LNCaP clone FGC (cell line): ENCODE data around the gene GYS1.

Source experiments
- DNase-seq: peaks from one replicate; pipeline ENCODE4 v3.0.0-alpha.2; 2011; ENCODE audit warnings: low read depth
- H3K4me3 ChIP-seq: 2 replicates; pipeline ENCODE4 v1.5.1; 2011; ENCODE audit warnings: mild to moderate bottlenecking, low read depth, low read length, control low read depth
- CTCF ChIP-seq: IDR thresholded peaks from 2 replicates; pipeline ENCODE4 v1.5.1; 2012; ENCODE audit warnings: mild to moderate bottlenecking; ENCODE audit not compliant: control insufficient read depth, insufficient read depth; ENCODE audit errors: extremely low read depth

GYS1 gene

GRCh38 chr19:49017041-49017665, 24.0 kb upstream of the GYS1 start, which contains the start of gene LHB:
TSS of gene LHB (minus strand) at chr19:49017091. CDS start at chr19:49017081, 10 bp downstream.
- H3K4me3 ChIP-seq: peak within 1 kb of the TSS; percentile 11; the same call in 1 of the 2 replicates

GRCh38 chr19:49016067-49016839, 23.1 kb upstream of the GYS1 start:
- DNase-seq: no peak
- no peak for TF ChIP-seq CTCF
- H3K4me3 ChIP-seq: no peak overlapping the region

More at GRCh38 chr19:49017041-49017665, 24.0 kb upstream of the GYS1 start, which contains the start of gene LHB:
- no peak for TF ChIP-seq CTCF
- no peak for DNase-seq

GRCh38 chr19:49014870-49015255, 21.8 kb upstream of the GYS1 start:
- H3K4me3 ChIP-seq: no peak overlapping the region
- no peak for TF ChIP-seq CTCF
- DNase-seq: no peak

GRCh38 chr19:49014123-49014869, 21.2 kb upstream of the GYS1 start:
- DNase-seq: no peak
- no peak overlapping the region for H3K4me3 ChIP-seq
- no peak for TF ChIP-seq CTCF

- no peak overlapping the region for H3K4me3 ChIP-seq
- TF ChIP-seq CTCF: no peak
- DNase-seq: no peak
Measured at GRCh38 chr19:49011194-49011593, 18.1 kb upstream of the GYS1 start.

- DNase-seq: no peak
- no peak overlapping the region for H3K4me3 ChIP-seq
- no peak for TF ChIP-seq CTCF
Measured at GRCh38 chr19:49010453-49010852, 17.3 kb upstream of the GYS1 start.
